SU-DHL-6 (cell line): ENCODE measurements around the gene LPIN3.

Experiments used
- H2AFZ ChIP-seq: fragments of 200-600 bp; sonication (generic); 2 replicates; pipeline ENCODE4 v1.6.1; 2014; ENCODE audit warnings: low read depth, mild to moderate bottlenecking, moderate library complexity, mixed read lengths, antibody characterized with exemption, low read length; ENCODE audit not compliant: severe bottlenecking
- H3F3A ChIP-seq: fragments of 200-600 bp; shearing (Covaris generic); 2 replicates; pipeline ENCODE4 v1.6.0; 2016; ENCODE audit warnings: antibody characterized with exemption, mild to moderate bottlenecking; ENCODE audit not compliant: insufficient read depth
- H3K27ac ChIP-seq: fragments of 200-600 bp; sonication (generic); 2 replicates; pipeline ENCODE4 v1.5.1; 2016; ENCODE audit warnings: low read depth, mild to moderate bottlenecking, low read length, moderate library complexity, mixed read lengths
- H3K27me3 ChIP-seq: fragments of 200-600 bp; sonication (generic), shearing (Covaris generic); 2 replicates; pipeline ENCODE4 v1.6.0; 2014; ENCODE audit warnings: mild to moderate bottlenecking, low read length
- H3K36me3 ChIP-seq: fragments of 200-600 bp; sonication (generic); 2 replicates; pipeline ENCODE4 v1.6.1; 2014; ENCODE audit warnings: mild to moderate bottlenecking, low read length, mixed read lengths
- H3K4me2 ChIP-seq: fragments of 300-600, 200-600 bp; shearing (Covaris generic), sonication (generic); 2 replicates; pipeline ENCODE4 v1.6.0; 2014; ENCODE audit warnings: low read length, low read depth, mild to moderate bottlenecking; ENCODE audit not compliant: poor library complexity, severe bottlenecking
- H3K4me3 ChIP-seq: fragments of 200-600 bp; sonication (generic); 2 replicates; pipeline ENCODE4 v1.5.1; 2014; ENCODE audit warnings: antibody characterized with exemption, low read length, mild to moderate bottlenecking, mixed read lengths; ENCODE audit not compliant: insufficient read depth, poor library complexity, severe bottlenecking
- H3K79me2 ChIP-seq: fragments of 200-600 bp; sonication (generic); 2 replicates; pipeline ENCODE4 v1.6.1; 2014; ENCODE audit warnings: mild to moderate bottlenecking, low read length, moderate library complexity; ENCODE audit not compliant: insufficient read depth
- H3K9ac ChIP-seq: fragments of 200-600 bp; sonication (generic); 2 replicates; pipeline ENCODE4 v1.7.0; 2014; ENCODE audit warnings: mild to moderate bottlenecking, low read length
- H3K9me2 ChIP-seq: fragments of 200-600 bp; sonication (generic); replicated peaks from 2 replicates; pipeline ENCODE4 v1.6.1; 2014; ENCODE audit warnings: low read length; ENCODE audit not compliant: insufficient read depth
- H3K9me3 ChIP-seq: fragments of 200-600 bp; sonication (generic); 2 replicates; pipeline ENCODE4 v1.6.1; 2014; ENCODE audit warnings: low read length, mixed read lengths; ENCODE audit not compliant: insufficient read depth
- H4K20me1 ChIP-seq: fragments of 200-600 bp; sonication (generic); 2 replicates; pipeline ENCODE4 v1.6.1; 2014; ENCODE audit warnings: low read depth, mild to moderate bottlenecking, antibody characterized with exemption, low read length, moderate library complexity, mixed read lengths
- CTCF ChIP-seq: fragments of 200-600 bp; sonication (generic); IDR thresholded peaks from one replicate; pipeline ENCODE4 v1.5.1; 2017; ENCODE audit warnings: antibody characterized with exemption, mild to moderate bottlenecking, low read length, moderate library complexity; ENCODE audit not compliant: insufficient read depth, poor library complexity, severe bottlenecking
- EZH2phosphoT487 ChIP-seq: fragments of 200-600 bp; sonication (generic), shearing (Covaris generic); conservative IDR thresholded peaks from 2 replicates; pipeline ENCODE4 v1.6.1; 2018; ENCODE audit warnings: mild to moderate bottlenecking, antibody characterized with exemption, low read length, moderate library complexity, mixed read lengths

The LPIN3 gene

GRCh38 chr20:41304424-41305079 is 36.1 kb upstream of the LPIN3 start:
- no peaks in the 10 kb centered on the region for H3K27me3 ChIP-seq
- H3K79me2 ChIP-seq = peaks cover 8% of the 10 kb centered on the region; the same call in 1 of the 2 replicates
- no peak overlapping the region for H3K27ac ChIP-seq
- no peaks in the 10 kb centered on the region for H3K36me3 ChIP-seq
- H4K20me1 ChIP-seq = no peaks in the 10 kb centered on the region
- H2AFZ ChIP-seq = no peak overlapping the region
- TF ChIP-seq EZH2phosphoT487 (no peak), CTCF (no peak)
- H3K4me2 ChIP-seq = no peak overlapping the region
- no peak overlapping the region for H3K9ac ChIP-seq
- H3K4me3 ChIP-seq = no peak overlapping the region
- H3F3A ChIP-seq = no peaks in the 10 kb centered on the region
- no peaks in the 10 kb centered on the region for H3K9me3 ChIP-seq
- no peaks in the 10 kb centered on the region for H3K9me2 ChIP-seq

DNA sequence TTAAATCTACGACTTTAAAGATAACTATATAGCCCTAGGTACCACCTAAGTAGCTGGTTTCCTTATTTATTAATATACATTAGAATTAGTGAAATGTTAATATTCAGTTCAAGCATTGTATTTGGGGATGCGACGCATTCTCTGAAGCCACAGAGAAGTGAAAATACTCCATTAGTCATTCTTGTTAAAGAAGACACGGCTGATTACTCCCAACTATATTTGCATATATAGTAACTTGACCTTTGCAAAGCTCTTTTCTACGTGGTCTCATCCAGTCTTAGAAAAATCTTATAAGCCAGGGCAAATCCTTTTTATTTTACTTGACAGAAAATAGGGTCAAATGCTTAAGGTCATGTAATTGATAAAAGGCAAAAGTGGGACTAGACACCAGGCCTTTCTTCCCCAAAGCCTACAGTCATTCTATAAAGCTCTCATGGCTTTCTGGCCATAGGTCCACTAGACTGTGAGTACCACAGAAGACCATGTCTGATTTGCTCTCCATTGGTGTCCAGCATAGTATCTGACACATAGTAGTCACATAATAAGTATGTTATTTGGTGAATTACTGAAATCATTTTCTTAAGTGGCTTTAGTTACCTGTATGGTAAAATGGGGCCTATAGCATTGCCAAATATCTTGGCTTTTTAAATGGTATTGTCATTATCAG is 34.4 kb upstream of the LPIN3 start:
- Histone ChIP-seq H3F3A (no peaks in the 10 kb centered on the region), H3K4me2 (peak overlapping the region; percentile 44), H3K9me3 (no peaks in the 10 kb centered on the region), H3K27me3 (no peaks in the 10 kb centered on the region), H3K79me2 (peaks cover 8% of the 10 kb centered on the region; the same call in 1 of the 2 replicates), H3K27ac (0 out of 2 replicates have a peak overlapping the region, but pooled peaks have one; percentile 3), H4K20me1 (no peaks in the 10 kb centered on the region), H3K36me3 (no peaks in the 10 kb centered on the region), H2AFZ (no peak overlapping the region), H3K4me3 (no peak overlapping the region), H3K9ac (no peak overlapping the region), H3K9me2 (no peaks in the 10 kb centered on the region)
- TF ChIP-seq EZH2phosphoT487 (no peak), CTCF (no peak)

DNA sequence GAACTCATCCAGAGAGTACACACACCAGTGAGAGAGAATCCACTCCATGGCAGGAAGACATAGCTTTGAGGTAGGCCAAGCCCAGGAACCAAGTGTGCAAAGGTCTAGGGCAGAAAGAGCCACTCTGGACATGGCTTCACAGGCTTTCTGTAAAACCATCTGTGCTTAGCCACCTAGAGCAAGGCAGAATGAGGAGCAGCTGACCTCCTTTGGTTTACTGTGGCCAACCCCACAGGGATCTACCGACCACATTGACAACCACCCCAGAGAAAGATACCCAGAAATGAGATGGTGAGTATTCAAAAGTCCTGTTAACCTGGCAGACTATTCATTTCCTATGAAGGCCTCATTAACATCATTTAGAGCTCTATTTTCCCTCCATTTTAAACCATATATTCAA is 33.6 kb upstream of the LPIN3 start:
- Histone ChIP-seq H3K27me3 (no peaks in the 10 kb centered on the region), H3F3A (no peaks in the 10 kb centered on the region), H3K4me3 (no peak overlapping the region), H3K79me2 (peaks cover 8% of the 10 kb centered on the region; the same call in 1 of the 2 replicates), H3K9me2 (no peaks in the 10 kb centered on the region), H2AFZ (no peak overlapping the region), H3K27ac (no peak overlapping the region), H3K9me3 (no peaks in the 10 kb centered on the region), H3K4me2 (no peak overlapping the region), H3K9ac (no peak overlapping the region), H3K36me3 (no peaks in the 10 kb centered on the region), H4K20me1 (no peaks in the 10 kb centered on the region)
- TF ChIP-seq EZH2phosphoT487 (no peak), CTCF (no peak)
